ENCODE data around the gene CD300E.

DNA sequence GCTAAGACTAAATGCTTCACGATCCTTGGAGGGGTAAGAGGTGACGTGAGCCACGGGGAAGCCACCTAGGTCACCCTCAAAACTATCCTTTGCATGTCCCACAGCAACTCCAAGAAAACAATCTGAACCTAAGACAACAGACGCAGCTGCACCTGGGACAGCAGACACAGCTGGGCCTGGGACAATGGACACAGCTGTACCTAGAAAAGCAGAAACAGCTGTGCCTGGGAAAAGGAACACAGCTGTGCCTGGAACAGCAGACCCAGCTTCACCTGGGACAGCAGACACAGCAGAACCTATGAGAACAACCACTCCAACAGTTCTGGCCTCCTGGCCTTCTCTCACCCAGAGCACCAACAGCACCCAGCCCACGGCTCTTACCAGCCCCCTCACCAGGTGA is 19.8 kb downstream of the CD300E start:
- no peak for TF ChIP-seq GATA3 (IDR thresholded peaks at IDR 0.05; ENCODE audit: low read depth, low read length)
- TF ChIP-seq GATA2 (IDR thresholded peaks at IDR 0.05; ENCODE audit: low read depth, low read length) = no peak

All from SH-SY5Y (cell line).